Activated CD8-positive, alpha-beta memory T cell treated with anti-CD3 and anti-CD28 coated beads, Interleukin-2, amount 50 U/mL, for 1 hour (primary cell): Measurements from ENCODE around the gene RNF217.

Experiments used
- DNase-seq: peaks from one replicate; pipeline ENCODE4 v3.0.0-alpha.2; 2020; ENCODE audit errors: extremely low read depth

Gene RNF217

GRCh38 chr6:125099211-125100073, 137.2 kb downstream of the RNF217 start:
- no peak for DNase-seq

- DNase-seq: no peak
These were observed 137.9 kb downstream of the RNF217 start for GRCh38 chr6:125100074-125100652.

DNA sequence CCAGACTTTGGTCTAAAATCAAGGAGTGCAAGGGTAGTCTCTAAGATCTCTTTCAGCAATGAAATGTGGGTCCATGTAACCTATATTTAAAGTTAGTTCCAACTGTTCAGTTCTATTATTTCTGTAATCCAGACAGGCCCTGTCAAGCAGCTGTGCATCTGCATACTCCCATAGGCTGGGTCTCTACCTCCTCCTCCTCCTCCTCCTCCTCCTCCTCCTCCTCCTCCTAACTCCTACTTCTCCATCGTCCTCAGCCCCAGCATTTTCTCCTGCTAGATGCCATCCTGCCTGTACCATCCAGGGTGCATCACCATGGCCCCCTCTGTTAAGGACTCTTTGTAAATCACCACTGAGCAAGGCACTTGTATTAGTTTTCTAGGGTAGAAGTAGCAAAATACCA, 138.9 kb downstream of the RNF217 start:
- DNase-seq: no peak

- DNase-seq: no peak
These were observed 139.4 kb downstream of the RNF217 start for GRCh38 chr6:125101631-125102030.

- no peak for DNase-seq
These were observed 140.2 kb downstream of the RNF217 start for GRCh38 chr6:125102411-125102810.

- DNase-seq: no peak
These were observed 140.7 kb downstream of the RNF217 start for GRCh38 chr6:125102891-125103290.

DNA sequence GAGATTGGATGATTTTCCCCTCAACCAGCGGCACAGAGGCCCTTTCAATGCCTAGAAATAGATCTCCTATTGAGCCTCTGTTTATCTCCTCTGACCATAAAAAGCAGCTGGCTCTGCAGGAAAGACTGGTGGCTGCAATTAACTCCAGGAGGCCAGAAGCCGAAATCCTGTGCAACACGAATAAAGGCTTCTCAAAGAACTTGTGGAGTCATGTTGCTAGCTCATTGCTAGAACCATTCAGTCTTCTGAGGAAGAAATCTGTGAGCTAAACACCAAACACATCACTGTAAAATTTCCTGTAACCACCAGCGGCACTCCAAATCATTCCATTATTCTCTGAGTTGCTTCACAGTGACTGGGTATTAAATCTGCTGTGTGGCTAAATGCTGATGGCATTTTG, 142.2 kb downstream of the RNF217 start:
- DNase-seq: no peak

- no peak for DNase-seq
These were observed 144.8 kb downstream of the RNF217 start for GRCh38 chr6:125107048-125107447.

GRCh38 chr6:125107896-125108295, 145.7 kb downstream of the RNF217 start:
- DNase-seq: no peak

DNA sequence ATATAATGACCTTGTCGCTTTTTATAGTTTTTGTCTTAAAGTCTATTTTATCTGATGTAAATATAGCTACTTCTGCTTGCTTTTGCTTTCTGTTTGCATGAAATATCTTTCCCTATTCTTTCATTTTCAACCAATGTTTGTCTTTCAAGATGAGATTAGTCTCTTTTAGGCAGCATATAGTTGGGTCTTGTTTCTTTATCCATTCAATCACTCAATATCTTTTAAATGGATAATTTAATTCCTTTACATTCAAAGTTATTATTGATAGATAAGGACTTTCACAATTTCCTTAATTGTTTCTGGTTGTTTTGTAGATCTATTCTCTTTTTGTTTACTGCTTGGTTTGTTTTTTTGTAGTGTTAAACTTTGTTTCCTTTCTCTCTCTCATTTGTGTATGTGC, 147.8 kb downstream of the RNF217 start:
- DNase-seq: no peak

- DNase-seq: no peak
These were observed 149.2 kb downstream of the RNF217 start for GRCh38 chr6:125111219-125111983.

DNA sequence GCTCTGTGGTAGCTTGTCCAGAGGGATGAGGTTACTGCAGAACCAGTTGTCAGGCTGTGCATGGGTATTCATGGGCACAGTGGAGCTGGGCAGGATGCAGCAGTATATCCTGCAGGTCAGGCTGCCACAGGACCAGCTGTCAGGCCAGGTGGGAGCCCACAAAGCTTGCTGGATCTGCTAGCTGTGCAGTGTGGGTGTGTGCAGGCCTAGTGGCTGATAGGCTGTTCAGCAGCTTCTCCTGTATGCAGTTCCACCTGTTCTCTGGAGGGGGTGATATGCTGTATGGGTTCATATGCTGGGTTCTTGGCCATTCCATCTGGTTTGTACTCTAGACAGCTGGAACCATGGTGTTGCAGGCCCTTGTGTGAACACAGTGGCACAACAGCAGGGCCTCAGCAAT, 150.7 kb downstream of the RNF217 start:
- no peak for DNase-seq

- DNase-seq: no peak
These were observed 152.1 kb downstream of the RNF217 start for GRCh38 chr6:125114248-125114858.

DNA sequence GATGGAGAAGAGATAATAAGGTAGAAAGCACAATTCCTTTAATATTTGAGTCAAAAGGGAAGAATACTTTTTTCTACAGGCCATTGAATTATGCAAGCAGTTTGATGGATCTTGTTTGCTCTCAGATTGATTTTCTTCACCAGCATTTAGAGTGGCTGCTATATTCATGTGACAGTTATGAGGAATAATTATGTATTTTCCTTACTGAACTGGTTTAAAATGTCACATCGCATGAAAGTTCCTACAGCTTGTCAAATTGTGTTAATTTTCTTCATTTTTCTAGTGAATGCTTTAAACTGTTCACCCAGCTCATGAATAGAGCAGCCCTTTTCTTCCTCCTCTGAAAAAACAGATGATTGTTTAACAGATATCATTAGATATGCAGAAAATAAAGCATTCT, 153.9 kb downstream of the RNF217 start:
- no peak for DNase-seq

GRCh38 chr6:125116710-125117109, 154.5 kb downstream of the RNF217 start:
- no peak for DNase-seq

- no peak for DNase-seq
These were observed 155.6 kb downstream of the RNF217 start for GRCh38 chr6:125117818-125118217.

DNA sequence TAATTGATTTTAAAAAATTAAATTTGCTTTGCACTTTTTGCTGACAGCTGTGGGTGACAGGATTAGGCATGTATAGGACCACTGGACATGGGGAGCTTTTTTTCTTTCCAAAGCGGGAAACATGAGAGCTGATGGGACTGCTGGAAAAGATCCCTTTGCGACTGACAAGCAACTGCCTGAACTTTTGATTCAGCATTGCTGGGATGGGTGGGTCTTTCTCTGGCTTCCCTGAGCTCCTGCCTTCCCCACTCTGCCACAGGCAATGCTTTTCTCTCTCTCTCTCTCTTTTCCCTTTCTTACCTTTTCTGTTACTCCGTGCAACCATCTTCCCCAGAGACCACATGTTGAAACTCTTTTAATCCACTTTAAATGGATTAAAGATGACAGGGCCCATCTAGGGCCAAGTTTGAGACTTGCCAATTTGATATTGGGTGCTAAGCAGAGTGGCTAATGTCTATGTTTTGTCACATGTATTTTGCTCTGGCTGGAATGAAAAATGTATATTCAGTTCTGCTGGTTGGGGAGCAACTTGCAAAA, 157.9 kb downstream of the RNF217 start:
- no peak for DNase-seq

DNA sequence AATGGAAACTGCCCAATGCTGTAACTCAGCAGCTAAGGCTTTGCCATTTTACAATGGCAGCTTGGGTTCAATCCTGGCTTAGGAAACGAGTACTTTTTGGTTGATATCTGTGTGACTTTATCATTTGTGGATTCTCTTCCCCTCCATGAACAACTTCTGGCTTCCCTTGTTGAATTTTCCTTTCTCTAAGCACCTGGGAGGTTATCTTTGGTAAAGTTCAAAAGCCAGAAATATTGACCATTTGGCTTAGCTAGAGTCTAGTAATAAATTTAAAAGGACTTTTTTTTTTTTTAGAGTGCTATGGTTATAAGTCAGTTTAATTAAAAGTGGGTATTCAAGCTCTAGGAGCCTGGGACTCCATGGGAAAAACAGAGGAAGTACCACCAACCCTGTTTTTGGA, 159.7 kb downstream of the RNF217 start:
- no peak for DNase-seq

- no peak for DNase-seq
These were observed 160.8 kb downstream of the RNF217 start for GRCh38 chr6:125123051-125123450.

GRCh38 chr6:125123468-125124048, 161.3 kb downstream of the RNF217 start:
- DNase-seq: no peak

DNA sequence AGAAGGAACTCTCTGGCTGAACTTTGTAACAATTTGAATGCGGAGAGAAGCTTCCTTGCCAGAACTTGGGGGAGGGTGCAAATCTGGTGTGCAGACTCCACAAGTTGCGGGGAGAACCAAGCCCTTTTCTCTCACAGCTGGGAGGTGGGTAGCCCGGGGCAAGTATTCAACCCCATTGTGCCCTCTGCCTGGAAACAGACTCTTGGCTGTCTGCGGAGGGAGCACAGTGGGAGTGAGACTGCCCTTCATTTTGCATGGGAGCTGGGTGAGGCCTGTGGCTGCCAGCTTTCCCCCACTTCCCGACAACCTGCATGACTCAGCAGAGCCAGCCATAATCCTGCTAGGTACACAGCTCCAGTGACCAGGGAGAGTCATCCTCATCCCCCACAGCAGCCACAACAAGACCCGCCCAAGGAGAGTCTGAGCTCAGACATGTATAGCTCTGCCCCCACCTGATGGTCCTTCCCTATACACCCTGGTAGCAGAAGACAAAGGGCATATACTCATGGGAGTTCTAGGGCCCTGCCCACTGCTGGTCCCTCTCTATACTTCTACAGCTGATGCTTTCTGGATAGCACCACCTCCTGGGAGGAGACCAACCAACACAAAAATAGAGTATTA, 161.9 kb downstream of the RNF217 start:
- no peak for DNase-seq
